Measurements from ENCODE around the gene SLC35F6. TPM values are rescaled to one million over a fixed set of nuclear protein-coding genes. Genes with fewer than 3 reads are reported as not detected.

Gene SLC35F6
- total and polyA plus RNA-seq, 9 of the 15 experiments (the other 6 are each of a cell fraction or from before 2014, with no cell fraction given), result 11.9 to 47.3 (median 22.5) TPM

- H4K20me1 ChIP-seq (replicated peaks; ENCODE audit: control insufficient read depth, insufficient read depth, low read length), result no peaks in the 10 kb centered on the region
- intact Hi-C loops (cut with micrococcal nuclease), result loop anchor here (5.0 to 10.0 kb wide), 2 partner anchors 60 to 237 kb away; no protein-coding TSS in a partner anchor
- H3K27ac ChIP-seq (ENCODE audit: extremely low read depth, low read depth, low read length), result no peak overlapping the region
- peaks cover 0 to 3% of the 10 kb centered on the region in 2 experiments; a peak in 1 of 5 replicates for H3K4me1 ChIP-seq (replicated peaks in 1 of 2; ENCODE audit: control insufficient read depth in 2 of 2, insufficient read depth in 2 of 2, low read length in 2 of 2)
- H3K4me3 ChIP-seq, result no peak overlapping the region
- no TSS peak for BruUV-seq (replicated peaks)
- TF ChIP-seq POLR2AphosphoS5 (IDR thresholded peaks at IDR 0.05; ENCODE audit: control insufficient read depth, insufficient read depth, low read depth, low read length), result no peak
- ChIA-PET POLR2A (no interaction called here), CTCF (ENCODE audit: low intra/inter-chr PET ratio) (no interaction called here)
- no peaks in the 10 kb centered on the region for H3K9me3 ChIP-seq (replicated peaks; ENCODE audit: control insufficient read depth, insufficient read depth, low read depth, low read length)
- no peak overlapping the region for H3K4me2 ChIP-seq (ENCODE audit: insufficient read depth, low read length)
- 0 out of 5 replicates have a peak, but pooled peaks cover 0 to 5% of the 10 kb centered on the region in 2 experiments for H3K27me3 ChIP-seq (ENCODE audit: control insufficient read depth in 2 of 2, insufficient read depth in 2 of 2, low read length in 2 of 2)
- H3K9me1 ChIP-seq (ENCODE audit: control insufficient read depth, insufficient read depth, low read length), result no peaks in the 10 kb centered on the region
- in situ Hi-C loops (cut with MboI), result loop anchor here (5.0 kb wide), 1 partner anchor 140 kb away; no protein-coding TSS in a partner anchor
- DNase-seq (ENCODE audit: extremely low read depth in 1 of 4, low spot score in 3 of 4) (no peak), FAIRE-seq (no peak), ATAC-seq (no peak)
- H3K79me2 ChIP-seq (ENCODE audit: control insufficient read depth, insufficient read depth, low read length), result no peaks in the 10 kb centered on the region
- 31% methylated on average over 15 of the region's 15 CpGs for WGBS (ENCODE audit: insufficient coverage, low coverage, missing lambda C conversion rate)
- H3K9ac ChIP-seq (ENCODE audit: insufficient read depth in 1 of 2, low read depth in 2 of 2, low read length in 2 of 2), result peak overlapping the region in 1 of 2 experiments; percentile 39; a peak in 1 of 4 replicates
- H2AFZ ChIP-seq (ENCODE audit: low read depth, low read length), result no peak overlapping the region
- no peaks in the 10 kb centered on the region for H3K36me3 ChIP-seq (ENCODE audit: control insufficient read depth, insufficient read depth, low read length)
Measured at GRCh38 chr2:26742048-26742770, 21.9 kb upstream of the SLC35F6 start.

- CTCF ChIA-PET (ENCODE audit: low intra/inter-chr PET ratio), result interaction anchor here (4.3 kb wide), 1 partner anchor 138 kb away, joined by 46 read pairs; no protein-coding TSS in a partner anchor
- Histone ChIP-seq H3K36me3 (ENCODE audit: control insufficient read depth, insufficient read depth, low read length) (no peaks in the 10 kb centered on the region), H4K20me1 (replicated peaks; ENCODE audit: control insufficient read depth, insufficient read depth, low read length) (no peaks in the 10 kb centered on the region), H3K4me1 (replicated peaks in 1 of 2; ENCODE audit: control insufficient read depth in 2 of 2, insufficient read depth in 2 of 2, low read length in 2 of 2) (peaks cover 0 to 3% of the 10 kb centered on the region in 2 experiments; a peak in 1 of 5 replicates), H3K4me2 (ENCODE audit: insufficient read depth, low read length) (no peak overlapping the region), H2AFZ (ENCODE audit: low read depth, low read length) (no peak overlapping the region), H3K4me3 (no peak overlapping the region), H3K27me3 (ENCODE audit: control insufficient read depth in 2 of 2, insufficient read depth in 2 of 2, low read length in 2 of 2) (0 out of 5 replicates have a peak, but pooled peaks cover 0 to 5% of the 10 kb centered on the region in 2 experiments), H3K9me1 (ENCODE audit: control insufficient read depth, insufficient read depth, low read length) (no peaks in the 10 kb centered on the region), H3K27ac (ENCODE audit: extremely low read depth, low read depth, low read length) (no peak overlapping the region), H3K79me2 (ENCODE audit: control insufficient read depth, insufficient read depth, low read length) (no peaks in the 10 kb centered on the region), H3K9me3 (replicated peaks; ENCODE audit: control insufficient read depth, insufficient read depth, low read depth, low read length) (no peaks in the 10 kb centered on the region), H3K9ac (ENCODE audit: insufficient read depth in 1 of 2, low read depth in 2 of 2, low read length in 2 of 2) (no peak overlapping the region; a peak in 1 of 4 replicates)
- intact Hi-C loops (cut with micrococcal nuclease), result loop anchor here (5.0 to 10.0 kb wide), 2 partner anchors 62 to 239 kb away; no protein-coding TSS in a partner anchor
- WGBS (ENCODE audit: insufficient coverage, low coverage, missing lambda C conversion rate), result 15% methylated on average over 3 of the region's 3 CpGs
- FAIRE-seq, result no peak
- no peak for DNase-seq (ENCODE audit: extremely low read depth in 1 of 4, low spot score in 3 of 4)
- in situ Hi-C loops (cut with MboI), result loop anchor here (5.0 kb wide), 1 partner anchor 142 kb away; no protein-coding TSS in a partner anchor
- POLR2A ChIA-PET, result interaction anchor here (0.6 kb wide), 1 partner anchor 131 kb away, joined by 4 read pairs; no protein-coding TSS in a partner anchor
- no TSS peak for BruUV-seq (replicated peaks)
- ATAC-seq, result no peak
- TF ChIP-seq HLTF (IDR thresholded peaks at IDR 0.05) (no peak), RREB1 (CRISPR knock-in tag; IDR thresholded peaks at IDR 0.05) (no peak), TAF15 (IDR thresholded peaks at IDR 0.05; ENCODE audit: low read depth, low read length) (no peak), ZNF507 (tag; conservative IDR thresholded peaks at IDR 0.05) (no peak), RFX1 (IDR thresholded peaks at IDR 0.05) (no peak), KLF13 (tag; IDR thresholded peaks at IDR 0.05; ENCODE audit: borderline replicate concordance, low read depth) (no peak), NFE2L1 (tag; IDR thresholded peaks at IDR 0.05; ENCODE audit: borderline replicate concordance, low read depth) (no peak)
Measured at GRCh38 chr2:26743852-26744251, 20.2 kb upstream of the SLC35F6 start.

Measured in K562 (cell line).